HG02798 (cell line): ENCODE results near the gene CNOT11.
"Not testable (repeated sequence)": the region's sequence is repeated elsewhere in the genome, so short reads cannot be mapped to it uniquely, and the experiment has no call there.

Source experiments
- ATAC-seq: cut with Tn5 transposase; IDR thresholded peaks from one replicate; pipeline ENCODE4 v1.9.1; 2021; ENCODE audit warnings: mild to moderate bottlenecking; ENCODE audit not compliant: unreplicated experiment, poor library complexity

The CNOT11 gene

DNA sequence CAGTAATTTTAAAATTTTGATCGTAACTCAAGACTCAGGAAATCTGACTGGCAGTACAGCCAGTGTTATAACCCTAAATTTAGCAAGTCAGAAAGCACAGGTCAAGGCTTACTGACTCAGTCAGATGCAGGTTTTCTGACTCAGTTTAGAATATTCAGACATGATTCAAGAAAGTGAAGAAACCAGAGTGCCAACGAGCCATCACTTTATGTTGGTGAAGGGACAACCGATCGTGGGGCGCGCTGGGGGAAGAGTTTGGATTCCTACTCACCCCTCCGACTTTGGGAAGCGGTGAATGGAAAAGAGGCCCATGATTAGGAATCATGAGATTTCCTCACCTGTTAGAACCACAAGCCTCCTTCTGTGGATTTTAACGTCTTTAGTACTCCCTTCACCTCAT lies 54.8 kb downstream of the CNOT11 start:
- ATAC-seq: no peak

DNA sequence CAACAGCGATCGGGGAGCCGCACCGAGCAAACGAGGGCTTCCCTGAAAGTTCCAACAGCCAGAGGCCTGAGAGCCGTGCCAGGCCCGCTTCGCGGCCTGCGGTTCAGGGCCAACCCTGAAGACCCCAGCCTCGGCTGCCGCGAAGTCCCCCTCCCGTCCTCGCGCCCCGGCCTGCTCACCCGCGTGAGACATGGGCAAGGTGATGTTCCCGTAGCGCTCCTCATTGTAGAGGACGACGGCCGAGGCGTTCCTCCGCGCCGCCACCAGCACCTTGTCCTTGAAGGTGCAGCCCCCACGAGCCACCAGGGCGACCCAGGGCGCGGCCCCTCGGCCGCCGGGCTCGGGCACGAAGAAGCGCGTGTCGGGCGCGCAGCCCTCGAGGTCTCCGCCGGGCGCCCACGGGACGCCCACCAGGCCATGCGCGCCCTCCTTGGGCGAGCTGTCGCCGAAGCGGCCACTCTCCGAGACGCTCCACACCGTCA lies 55.3 kb downstream of the CNOT11 start:
- ATAC-seq: peak; percentile 7

- ATAC-seq: peak; percentile 69
Measured at GRCh38 chr2:101308432-101309210, 55.9 kb downstream of the CNOT11 start, which contains the start of gene RNF149. TSS of gene RNF149 (minus strand) at chr2:101308701. CDS start at chr2:101308588, 113 bp downstream.

DNA sequence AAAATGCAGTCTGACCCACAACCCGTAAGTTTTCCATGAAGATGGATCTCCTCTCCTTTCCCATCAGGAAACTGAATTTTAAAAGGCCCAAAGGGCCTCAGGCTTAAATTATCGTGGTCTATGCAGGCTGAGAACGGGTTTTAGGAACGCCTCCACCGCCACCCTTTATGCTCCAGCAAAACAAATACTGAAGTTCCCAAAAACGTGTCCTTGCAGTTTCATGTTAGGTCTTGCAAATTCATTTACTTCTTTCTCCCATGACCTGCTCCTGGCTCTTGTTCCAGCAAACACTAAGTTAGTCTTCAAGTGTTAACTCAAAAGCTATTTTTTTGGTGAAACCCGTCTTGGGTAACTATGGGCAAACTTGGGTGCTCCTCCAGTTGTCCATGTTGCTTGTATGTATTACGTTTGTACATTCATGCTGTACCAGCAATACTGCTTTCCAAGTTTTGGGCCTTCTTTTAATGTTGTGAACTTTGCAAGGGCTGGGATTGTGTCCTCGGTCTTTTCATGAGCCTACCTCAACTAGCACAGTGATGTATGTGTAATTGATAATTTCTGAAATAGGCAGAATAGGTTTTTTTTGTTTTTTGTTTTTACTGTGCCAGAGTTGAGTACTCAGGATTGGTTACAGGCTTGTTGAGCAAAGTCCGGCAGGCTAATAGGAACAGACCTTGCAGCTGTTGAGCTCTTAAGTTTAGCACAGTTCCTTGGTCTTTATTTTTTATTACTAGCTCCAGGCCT lies 57.6 kb downstream of the CNOT11 start:
- no peak for ATAC-seq

- no peak for ATAC-seq
Measured at GRCh38 chr2:101310834-101311695, 58.4 kb downstream of the CNOT11 start.

DNA sequence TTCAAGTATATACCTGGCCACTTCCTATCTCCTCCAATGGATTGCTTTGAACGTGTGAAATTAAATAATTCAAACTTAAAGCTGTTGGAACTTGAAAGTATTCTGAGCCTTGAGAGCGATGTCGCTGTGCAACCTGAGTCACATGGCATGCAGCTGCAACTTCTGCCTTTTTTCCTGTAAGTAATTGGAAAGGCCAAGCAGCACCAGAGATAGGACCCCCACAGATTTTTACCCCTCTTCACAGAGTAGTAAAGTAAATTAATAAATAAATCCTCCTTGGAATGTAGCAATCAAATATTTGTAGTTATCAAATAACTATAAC lies 59.0 kb downstream of the CNOT11 start:
- ATAC-seq: no peak

- ATAC-seq: not testable (repeated sequence)
Measured at GRCh38 chr2:101316568-101316967, 63.9 kb downstream of the CNOT11 start.
